ENCODE results near the gene FNDC1. TPM values are rescaled to one million over a fixed set of nuclear protein-coding genes. Genes with fewer than 3 reads are reported as not detected.
"Not testable (repeated sequence)": the region's sequence is repeated elsewhere in the genome, so short reads cannot be mapped to it uniquely, and the experiment has no call there.

The FNDC1 gene
- 0.01 TPM for polyA plus RNA-seq (2012; ENCODE audit: low read depth, missing spikeins)

DNA sequence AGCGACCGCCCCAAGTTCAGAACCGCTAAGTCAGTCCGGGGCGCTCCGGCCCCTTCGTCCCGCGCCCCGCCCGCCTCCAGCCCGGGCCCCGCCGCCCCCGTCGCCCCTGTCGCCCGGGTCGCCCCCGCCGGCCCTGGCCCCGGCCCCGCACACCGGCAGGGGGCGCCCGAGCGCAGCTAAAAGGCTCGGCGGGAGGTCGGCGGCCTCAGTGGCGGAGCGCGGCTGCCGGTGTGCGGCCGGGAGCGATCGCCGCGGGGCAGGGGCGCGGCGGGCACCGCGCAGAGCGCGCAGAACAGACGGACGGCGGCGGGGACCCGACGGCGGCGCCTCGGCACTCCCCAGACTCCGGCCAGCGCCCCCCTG, at the start of gene FNDC1:
Gene FNDC1, plus strand, starts transcription at position 208 of the 363 bp plus-strand sequence. CDS start 197 bp downstream, outside the sequence.
- TF ChIP-seq TAF1 (IDR thresholded peaks at IDR 0.05; ENCODE audit: low read depth, low read length) (no peak), POLR2AphosphoS5 (IDR thresholded peaks at IDR 0.05; ENCODE audit: low read depth, low read length) (no peak), PAX5 (IDR thresholded peaks at IDR 0.05; ENCODE audit: insufficient read depth, low read length, severe bottlenecking) (no peak), POLR2A (IDR thresholded peaks at IDR 0.05; ENCODE audit: low read depth, low read length) (no peak)
- FAIRE-seq: no peak

DNA sequence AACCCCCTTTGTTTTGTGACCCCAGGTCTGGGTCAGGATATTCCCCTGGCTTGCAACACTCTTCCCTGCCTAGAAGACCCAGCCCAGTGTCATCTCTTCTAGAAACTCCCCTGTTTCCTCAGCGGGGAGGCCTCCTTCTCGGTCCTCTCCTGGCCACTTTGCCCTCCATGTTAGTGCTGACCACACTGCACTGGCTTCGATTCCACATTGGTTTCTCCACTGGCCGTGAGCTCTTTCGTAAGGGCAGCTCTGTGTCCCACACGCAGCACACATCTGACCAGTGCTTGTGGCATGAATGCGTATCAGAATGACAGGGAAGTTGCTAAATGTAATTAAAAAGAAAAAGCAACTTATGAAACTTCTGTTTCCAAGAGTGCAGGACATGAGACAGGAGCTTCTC, 49.4 kb upstream of the FNDC1 start:
- DNase-seq (ENCODE audit: insufficient read length, low spot score): no peak
- FAIRE-seq: no peak
- TF ChIP-seq TAF1 (IDR thresholded peaks at IDR 0.05; ENCODE audit: low read depth, low read length) (no peak), SPI1 (IDR thresholded peaks at IDR 0.05; ENCODE audit: low read depth, low read length) (no peak), POLR2A (IDR thresholded peaks at IDR 0.05; ENCODE audit: low read depth, low read length) (no peak), PAX5 (IDR thresholded peaks at IDR 0.05; ENCODE audit: insufficient read depth, low read length, severe bottlenecking) (no peak), POLR2AphosphoS5 (IDR thresholded peaks at IDR 0.05; ENCODE audit: low read depth, low read length) (no peak), POU2F2 (IDR thresholded peaks at IDR 0.05; ENCODE audit: low read depth, low read length) (no peak)

More for the DNA sequence above, at the start of gene FNDC1:
- DNase-seq (ENCODE audit: insufficient read length, low spot score): peak; percentile 80

DNA sequence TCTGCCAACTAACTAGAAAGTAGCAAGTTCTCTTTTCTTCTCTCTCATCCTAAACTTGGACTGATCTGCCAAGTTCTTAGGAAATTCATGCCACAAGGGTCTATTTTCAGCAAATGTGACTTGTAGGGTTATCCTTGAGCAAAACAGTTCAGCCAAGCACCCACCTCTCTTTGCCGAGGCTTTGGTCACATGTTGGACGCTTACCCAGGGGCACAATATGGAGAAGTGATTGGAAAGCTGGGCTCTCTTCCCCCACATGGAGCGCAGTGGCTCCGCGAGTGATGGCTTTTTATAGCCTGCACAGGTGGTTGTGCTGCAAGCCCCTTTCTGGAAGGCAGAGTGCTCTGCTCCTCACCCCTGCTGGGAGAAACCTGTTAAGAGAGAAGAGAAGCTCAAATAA, 47.7 kb upstream of the FNDC1 start:
- DNase-seq (ENCODE audit: insufficient read length, low spot score) (no peak), FAIRE-seq (no peak)
- TF ChIP-seq SPI1 (IDR thresholded peaks at IDR 0.05; ENCODE audit: low read depth, low read length) (no peak), POU2F2 (IDR thresholded peaks at IDR 0.05; ENCODE audit: low read depth, low read length) (no peak), TAF1 (IDR thresholded peaks at IDR 0.05; ENCODE audit: low read depth, low read length) (no peak), POLR2A (IDR thresholded peaks at IDR 0.05; ENCODE audit: low read depth, low read length) (no peak), PAX5 (IDR thresholded peaks at IDR 0.05; ENCODE audit: insufficient read depth, low read length, severe bottlenecking) (no peak), POLR2AphosphoS5 (IDR thresholded peaks at IDR 0.05; ENCODE audit: low read depth, low read length) (no peak)

DNA sequence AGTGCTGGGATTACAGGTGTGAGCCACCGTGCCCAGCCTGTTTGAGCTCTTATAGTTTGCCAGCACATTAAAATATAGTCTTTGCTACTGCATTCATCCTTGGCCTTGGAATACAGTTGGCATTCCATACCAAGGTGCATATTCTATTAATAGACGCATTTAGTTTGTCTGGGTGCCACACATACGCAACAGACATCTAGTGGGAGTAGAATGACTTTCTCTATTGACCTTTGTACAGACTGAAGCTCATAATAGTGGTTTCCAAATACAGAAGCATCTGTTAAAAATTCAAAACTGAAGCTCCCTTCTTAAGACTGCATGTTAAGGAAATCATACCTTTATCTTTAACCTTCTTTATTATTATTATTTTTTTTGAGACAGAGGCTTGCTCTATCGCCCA, 46.7 kb upstream of the FNDC1 start:
- FAIRE-seq (no peak), DNase-seq (ENCODE audit: insufficient read length, low spot score) (no peak)
- no peak for TF ChIP-seq PAX5 (IDR thresholded peaks at IDR 0.05; ENCODE audit: insufficient read depth, low read length, severe bottlenecking)
- TF ChIP-seq TAF1 (IDR thresholded peaks at IDR 0.05; ENCODE audit: low read depth, low read length): no peak
- TF ChIP-seq POLR2A (IDR thresholded peaks at IDR 0.05; ENCODE audit: low read depth, low read length): no peak
- TF ChIP-seq POU2F2 (IDR thresholded peaks at IDR 0.05; ENCODE audit: low read depth, low read length): no peak
- no peak for TF ChIP-seq POLR2AphosphoS5 (IDR thresholded peaks at IDR 0.05; ENCODE audit: low read depth, low read length)
- TF ChIP-seq SPI1 (IDR thresholded peaks at IDR 0.05; ENCODE audit: low read depth, low read length): no peak

DNA sequence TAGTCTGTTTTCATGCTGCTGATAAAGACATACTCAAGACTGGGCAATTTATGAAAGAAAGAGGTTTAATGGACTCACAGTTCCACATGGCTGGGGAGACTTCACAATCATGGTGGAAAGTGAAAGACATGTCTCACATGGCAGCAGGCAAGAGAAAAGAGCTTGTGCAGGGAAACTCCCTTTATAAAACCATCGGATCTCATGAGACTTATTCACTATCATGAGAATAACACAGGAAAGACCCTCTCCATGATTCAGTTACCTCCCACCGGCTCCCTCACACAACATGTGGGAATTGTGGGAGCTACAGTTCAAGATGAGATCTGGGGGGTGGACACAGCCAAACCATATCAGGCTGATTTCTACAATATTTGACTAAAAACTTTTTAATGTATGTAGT, 45.4 kb upstream of the FNDC1 start:
- not testable (repeated sequence) for DNase-seq (ENCODE audit: insufficient read length, low spot score); FAIRE-seq

DNA sequence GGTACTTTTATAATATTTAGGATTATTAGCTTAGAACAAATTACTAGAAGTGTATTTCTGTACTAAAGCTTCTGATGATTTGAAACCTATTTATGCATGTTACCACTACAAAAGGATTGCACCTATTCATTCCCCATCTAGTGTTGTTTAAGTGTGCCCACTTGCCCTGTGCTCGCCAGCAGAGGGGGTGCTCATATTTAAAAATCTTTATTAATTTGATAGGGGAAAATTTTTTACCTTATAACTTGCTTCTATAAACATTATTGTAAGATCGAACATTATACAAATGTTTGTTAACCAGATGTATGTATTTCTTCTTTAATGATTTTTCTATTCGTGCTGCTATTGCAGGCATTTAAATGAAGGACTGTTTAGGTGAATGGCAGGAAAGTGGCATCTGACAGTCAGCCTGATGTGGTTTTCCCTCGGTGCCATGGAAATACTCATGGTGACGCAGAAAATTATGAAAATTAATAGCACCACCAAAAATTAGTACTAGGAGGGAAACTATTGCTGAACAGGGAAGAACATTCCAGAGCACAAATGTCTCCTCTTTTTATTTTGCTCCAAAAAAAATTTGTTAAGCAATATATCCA, 44.1 kb upstream of the FNDC1 start:
- FAIRE-seq (no peak), DNase-seq (ENCODE audit: insufficient read length, low spot score) (no peak)
- TF ChIP-seq PAX5 (IDR thresholded peaks at IDR 0.05; ENCODE audit: insufficient read depth, low read length, severe bottlenecking) (no peak), POLR2A (IDR thresholded peaks at IDR 0.05; ENCODE audit: low read depth, low read length) (no peak), SPI1 (IDR thresholded peaks at IDR 0.05; ENCODE audit: low read depth, low read length) (no peak), TAF1 (IDR thresholded peaks at IDR 0.05; ENCODE audit: low read depth, low read length) (no peak), POU2F2 (IDR thresholded peaks at IDR 0.05; ENCODE audit: low read depth, low read length) (no peak)

DNA sequence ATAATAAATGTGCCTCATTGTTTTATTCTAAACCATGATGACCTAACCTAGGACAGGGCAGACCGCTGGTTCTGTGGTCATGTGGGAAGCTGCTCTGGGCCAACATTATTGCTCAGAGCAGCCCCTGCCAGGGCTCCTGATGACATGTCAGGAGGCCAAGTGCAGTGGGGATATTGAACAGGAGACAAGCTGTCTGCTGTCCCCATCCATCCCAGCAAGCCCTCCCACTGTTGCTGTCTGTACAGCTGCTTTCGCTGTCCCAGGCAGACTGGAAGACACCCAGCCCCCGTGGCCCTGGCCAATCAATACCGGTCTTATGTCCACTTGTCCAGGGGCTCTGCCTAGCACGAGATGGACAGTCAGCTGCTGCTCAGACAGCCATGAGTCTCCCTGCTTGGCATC, 43.2 kb upstream of the FNDC1 start:
- FAIRE-seq: peak; percentile 59
- DNase-seq (ENCODE audit: insufficient read length, low spot score): no peak
- TF ChIP-seq POLR2AphosphoS5 (IDR thresholded peaks at IDR 0.05; ENCODE audit: low read depth, low read length) (no peak), SPI1 (IDR thresholded peaks at IDR 0.05; ENCODE audit: low read depth, low read length) (no peak), POLR2A (IDR thresholded peaks at IDR 0.05; ENCODE audit: low read depth, low read length) (no peak), TAF1 (IDR thresholded peaks at IDR 0.05; ENCODE audit: low read depth, low read length) (no peak), PAX5 (IDR thresholded peaks at IDR 0.05; ENCODE audit: insufficient read depth, low read length, severe bottlenecking) (no peak), POU2F2 (IDR thresholded peaks at IDR 0.05; ENCODE audit: low read depth, low read length) (no peak)

DNA sequence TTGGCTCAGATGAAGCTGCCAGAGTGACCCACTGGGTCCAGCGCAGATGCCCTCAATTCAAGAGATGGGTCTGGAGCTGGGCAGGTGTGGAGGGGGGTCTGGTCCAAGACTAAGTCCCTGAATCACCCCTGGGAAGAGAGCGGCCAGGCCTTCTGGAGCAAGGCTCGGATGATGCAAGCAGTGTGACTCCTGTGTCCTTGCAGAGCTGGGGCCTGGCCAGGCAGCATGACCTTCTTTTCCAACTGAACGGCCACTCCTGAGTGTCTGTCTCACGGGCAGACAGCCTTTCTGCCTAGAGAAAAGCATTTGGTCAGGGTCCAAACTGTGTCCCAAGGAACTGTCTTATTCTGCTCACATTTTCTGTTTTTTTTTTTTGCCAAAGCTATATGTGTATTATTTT, 42.6 kb upstream of the FNDC1 start:
- DNase-seq (ENCODE audit: insufficient read length, low spot score) (no peak), FAIRE-seq (peak; percentile 33)
- no peak for TF ChIP-seq SPI1 (IDR thresholded peaks at IDR 0.05; ENCODE audit: low read depth, low read length)
- TF ChIP-seq PAX5 (IDR thresholded peaks at IDR 0.05; ENCODE audit: insufficient read depth, low read length, severe bottlenecking): no peak
- no peak for TF ChIP-seq TAF1 (IDR thresholded peaks at IDR 0.05; ENCODE audit: low read depth, low read length)
- TF ChIP-seq POLR2A (IDR thresholded peaks at IDR 0.05; ENCODE audit: low read depth, low read length): no peak
- TF ChIP-seq POU2F2 (IDR thresholded peaks at IDR 0.05; ENCODE audit: low read depth, low read length): no peak
- no peak for TF ChIP-seq POLR2AphosphoS5 (IDR thresholded peaks at IDR 0.05; ENCODE audit: low read depth, low read length)

DNA sequence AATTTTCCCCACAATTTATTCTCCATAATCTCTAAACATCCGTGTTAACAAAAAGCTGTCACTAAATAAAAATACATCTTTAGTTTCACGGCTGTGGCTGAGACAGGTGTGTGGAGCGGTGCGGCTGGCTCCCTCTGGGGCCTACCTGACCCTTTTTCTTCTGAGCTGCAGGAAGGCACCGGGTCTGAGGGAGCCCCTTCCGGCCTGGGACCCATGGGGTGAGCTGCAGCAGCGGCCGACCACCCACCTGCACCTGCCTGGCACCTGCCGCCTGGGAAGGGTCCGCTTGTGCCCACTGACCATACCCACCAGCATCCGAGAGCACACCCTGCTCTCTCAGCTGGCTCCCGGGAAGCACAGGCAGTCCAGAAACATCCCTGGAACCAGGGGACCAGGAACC, 41.5 kb upstream of the FNDC1 start:
- TF ChIP-seq POU2F2 (IDR thresholded peaks at IDR 0.05; ENCODE audit: low read depth, low read length) (no peak), SPI1 (IDR thresholded peaks at IDR 0.05; ENCODE audit: low read depth, low read length) (no peak), TAF1 (IDR thresholded peaks at IDR 0.05; ENCODE audit: low read depth, low read length) (no peak), POLR2AphosphoS5 (IDR thresholded peaks at IDR 0.05; ENCODE audit: low read depth, low read length) (no peak), PAX5 (IDR thresholded peaks at IDR 0.05; ENCODE audit: insufficient read depth, low read length, severe bottlenecking) (no peak), POLR2A (IDR thresholded peaks at IDR 0.05; ENCODE audit: low read depth, low read length) (no peak)
- FAIRE-seq: peak; percentile 67
- no peak for DNase-seq (ENCODE audit: insufficient read length, low spot score)

DNA sequence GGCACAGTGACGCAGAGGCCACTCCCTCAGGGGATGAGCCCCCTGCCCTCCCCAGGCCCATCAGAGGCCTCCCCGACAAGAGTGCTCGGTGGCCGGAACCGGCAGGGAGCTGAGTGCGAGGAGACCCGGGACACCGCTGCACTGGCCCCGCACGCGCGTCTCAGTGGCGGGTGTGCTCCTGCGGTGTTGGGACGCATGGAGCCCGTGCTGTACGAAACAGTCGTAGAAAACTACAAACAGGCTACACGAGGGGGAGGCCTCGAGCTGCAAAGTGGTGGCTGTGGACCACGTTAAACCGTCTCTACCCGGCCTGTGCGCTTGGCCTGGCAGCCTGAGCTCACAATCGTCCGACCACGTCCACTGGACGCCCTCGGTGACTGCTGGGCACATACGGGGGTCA, 40.2 kb upstream of the FNDC1 start:
- no peak for DNase-seq (ENCODE audit: insufficient read length, low spot score)

More for the DNA sequence above, 40.2 kb upstream of the FNDC1 start:
- FAIRE-seq: no peak
- TF ChIP-seq POU2F2 (IDR thresholded peaks at IDR 0.05; ENCODE audit: low read depth, low read length) (no peak), SPI1 (IDR thresholded peaks at IDR 0.05; ENCODE audit: low read depth, low read length) (no peak), POLR2A (IDR thresholded peaks at IDR 0.05; ENCODE audit: low read depth, low read length) (no peak), TAF1 (IDR thresholded peaks at IDR 0.05; ENCODE audit: low read depth, low read length) (no peak), POLR2AphosphoS5 (IDR thresholded peaks at IDR 0.05; ENCODE audit: low read depth, low read length) (no peak), PAX5 (IDR thresholded peaks at IDR 0.05; ENCODE audit: insufficient read depth, low read length, severe bottlenecking) (no peak)

All from GM12891 (cell line).